GM12872 (cell line): ENCODE data around the gene IL4R.

Experiments
- CTCF ChIP-seq: IDR thresholded peaks from 3 replicates; pipeline ENCODE4 v1.5.1; 2011; ENCODE audit warnings: low read depth, mild to moderate bottlenecking, low read length, moderate library complexity; ENCODE audit not compliant: insufficient read depth

Gene IL4R

GRCh38 chr16:27383556-27384243 lies 69.9 kb downstream of the IL4R start:
- no peak for TF ChIP-seq CTCF

GRCh38 chr16:27384425-27384824 lies 70.7 kb downstream of the IL4R start:
- no peak for TF ChIP-seq CTCF

GRCh38 chr16:27385398-27385797 lies 71.6 kb downstream of the IL4R start:
- TF ChIP-seq CTCF: no peak

GRCh38 chr16:27386674-27387073 lies 72.9 kb downstream of the IL4R start:
- TF ChIP-seq CTCF: no peak

- TF ChIP-seq CTCF: no peak
These were observed 74.0 kb downstream of the IL4R start for GRCh38 chr16:27387724-27388123.

- no peak for TF ChIP-seq CTCF
These were observed 75.6 kb downstream of the IL4R start for GRCh38 chr16:27389272-27389961.

- no peak for TF ChIP-seq CTCF
These were observed 76.4 kb downstream of the IL4R start for GRCh38 chr16:27390151-27390550.
